Stimulated activated CD4-positive, alpha-beta T cell treated with anti-CD3 and anti-CD28 coated beads, Interleukin-4, amount 100 ng/mL, for 4 hours (primary cell): Measurements from ENCODE around the gene EYA3.
"Not testable (repeated sequence)": the region's sequence is repeated elsewhere in the genome, so short reads cannot be mapped to it uniquely, and the experiment has no call there.

Source experiments
- DNase-seq, 2 experiments: peaks; one replicate each; pipeline ENCODE4 v3.0.0-alpha.2; 2020

EYA3 gene

GRCh38 chr1:28027238-28027637 is 61.2 kb downstream of the EYA3 start:
- DNase-seq, result no peak

- no peak for DNase-seq
Measured at GRCh38 chr1:28026329-28026728, 62.1 kb downstream of the EYA3 start.

- DNase-seq, result no peak
Measured at GRCh38 chr1:28021064-28021463, 67.3 kb downstream of the EYA3 start.

- no peak for DNase-seq
Measured at GRCh38 chr1:28010969-28011368, 77.4 kb downstream of the EYA3 start.

GRCh38 chr1:28003117-28003516 is 85.3 kb downstream of the EYA3 start:
- DNase-seq, result not testable (repeated sequence)

- no peak for DNase-seq
Measured at GRCh38 chr1:28002600-28002999, 85.8 kb downstream of the EYA3 start.

- no peak for DNase-seq
Measured at GRCh38 chr1:27999055-27999454, 89.4 kb downstream of the EYA3 start.

GRCh38 chr1:27994526-27994925 is 93.9 kb downstream of the EYA3 start:
- not testable (repeated sequence) for DNase-seq

GRCh38 chr1:27994060-27994459 is 94.3 kb downstream of the EYA3 start:
- no peak for DNase-seq

GRCh38 chr1:27993241-27993640 is 95.2 kb downstream of the EYA3 start:
- DNase-seq, result peak in 1 of 2 experiments; percentile 38

GRCh38 chr1:27992276-27992675 is 96.1 kb downstream of the EYA3 start:
- peak; percentile 28 to 42 for DNase-seq

GRCh38 chr1:27990920-27991537 is 97.4 kb downstream of the EYA3 start:
- no peak for DNase-seq

- DNase-seq, result no peak
Measured at GRCh38 chr1:27981145-27981544, 107.3 kb downstream of the EYA3 start.

- no peak for DNase-seq
Measured at GRCh38 chr1:27980216-27980845, 108.1 kb downstream of the EYA3 start.

GRCh38 chr1:27979859-27980201 is 108.6 kb downstream of the EYA3 start:
- DNase-seq, result no peak

GRCh38 chr1:27979151-27979858 is 109.1 kb downstream of the EYA3 start:
- DNase-seq, result no peak

GRCh38 chr1:27974417-27974781 is 114.0 kb downstream of the EYA3 start:
- DNase-seq, result no peak

GRCh38 chr1:27973771-27974416 is 114.5 kb downstream of the EYA3 start:
- no peak for DNase-seq

GRCh38 chr1:27972141-27972540 is 116.3 kb downstream of the EYA3 start:
- no peak for DNase-seq

- no peak for DNase-seq
Measured at GRCh38 chr1:27971674-27972073, 116.7 kb downstream of the EYA3 start.

GRCh38 chr1:27970401-27970800 is 118.0 kb downstream of the EYA3 start:
- DNase-seq, result no peak

- no peak for DNase-seq
Measured at GRCh38 chr1:27968692-27969091, 119.7 kb downstream of the EYA3 start.

- DNase-seq, result no peak
Measured at GRCh38 chr1:27967884-27968466, 120.4 kb downstream of the EYA3 start.
